ENCODE results near the gene JAKMIP1.

JAKMIP1 gene

GRCh38 chr4:6038711-6039110, 161.6 kb downstream of the JAKMIP1 start:
- TF ChIP-seq CTCF (IDR thresholded peaks at IDR 0.05; ENCODE audit: low read depth, low read length, missing control alignments), result no peak
- no peak overlapping the region for H3K4me3 ChIP-seq (ENCODE audit: low read depth, low read length)
- DNase-seq (ENCODE audit: low read depth), result no peak

- no peak for DNase-seq (ENCODE audit: low read depth)
- TF ChIP-seq CTCF (IDR thresholded peaks at IDR 0.05; ENCODE audit: low read depth, low read length, missing control alignments), result no peak
- no peak overlapping the region for H3K4me3 ChIP-seq (ENCODE audit: low read depth, low read length)
These were observed 164.6 kb downstream of the JAKMIP1 start for GRCh38 chr4:6035786-6036185.

DNA sequence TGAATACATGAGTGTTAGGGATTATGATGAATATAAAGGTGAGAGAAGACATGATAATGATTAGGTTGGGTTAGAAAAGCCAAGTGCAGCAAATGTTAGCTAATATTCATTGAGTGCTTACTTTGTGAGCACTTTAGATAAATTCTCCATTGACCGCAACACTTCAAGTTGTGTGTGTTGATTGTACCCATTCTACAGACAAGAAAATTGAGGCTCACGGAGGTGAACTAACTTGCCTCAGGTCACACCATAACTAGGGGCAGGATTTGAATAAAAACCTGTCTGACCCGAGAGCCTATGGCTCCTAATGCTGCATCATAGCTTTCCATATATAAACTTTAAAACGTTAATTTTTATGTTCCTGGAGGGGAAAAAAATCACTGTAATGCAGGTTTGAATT, 167.0 kb downstream of the JAKMIP1 start:
- no peak for TF ChIP-seq CTCF (IDR thresholded peaks at IDR 0.05; ENCODE audit: low read depth, low read length, missing control alignments)
- no peak overlapping the region for H3K4me3 ChIP-seq (ENCODE audit: low read depth, low read length)
- no peak for DNase-seq (ENCODE audit: low read depth)

DNA sequence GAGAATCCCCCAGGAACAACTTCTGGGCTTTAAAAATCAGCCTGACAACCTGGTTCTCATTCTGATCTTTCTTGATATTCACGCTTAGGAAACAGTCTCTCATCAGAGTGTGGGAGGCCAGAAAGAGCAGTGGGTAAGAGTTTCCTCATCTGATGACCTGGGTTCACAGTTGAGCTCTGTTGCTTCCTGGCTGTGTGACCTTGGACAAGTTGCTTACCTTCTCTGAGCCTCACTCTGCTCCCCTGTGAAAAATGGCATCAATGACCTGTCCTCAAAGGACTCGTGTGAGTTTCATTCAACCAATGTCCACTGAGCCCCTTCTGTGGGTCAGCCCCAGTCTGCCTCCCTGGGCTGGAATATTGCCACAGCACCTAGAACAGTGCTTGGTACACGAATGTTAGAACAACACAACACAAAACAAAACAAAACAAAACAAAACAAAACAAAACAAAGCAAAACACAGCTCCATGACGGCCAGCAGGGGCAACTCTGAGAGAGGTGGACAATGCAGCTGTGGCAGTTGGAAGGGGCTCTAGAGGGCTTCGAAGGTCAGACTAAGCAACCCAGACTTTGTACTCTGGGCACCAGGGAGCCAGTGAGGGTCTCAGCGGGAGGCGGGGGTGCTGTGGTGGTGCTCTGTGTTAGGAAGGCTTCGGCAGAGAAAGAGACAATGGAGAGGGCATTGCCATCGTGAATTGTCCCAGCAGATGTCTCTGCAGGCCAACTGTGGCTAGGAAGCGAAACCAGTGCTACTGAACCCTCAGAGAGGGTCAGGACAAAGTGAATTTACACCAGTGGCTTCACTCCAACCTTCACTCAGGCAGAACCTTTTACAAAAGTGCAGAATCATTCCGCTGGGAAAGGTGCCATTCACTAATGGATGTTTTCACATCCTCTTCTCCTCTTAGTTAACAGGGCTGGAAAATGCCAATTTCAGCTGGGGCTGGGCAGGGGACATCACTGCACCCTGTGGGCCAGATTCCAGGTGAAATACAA, 167.8 kb downstream of the JAKMIP1 start:
- TF ChIP-seq CTCF (IDR thresholded peaks at IDR 0.05; ENCODE audit: low read depth, low read length, missing control alignments), result no peak
- DNase-seq (ENCODE audit: low read depth), result no peak
- H3K4me3 ChIP-seq (ENCODE audit: low read depth, low read length), result no peak overlapping the region

DNA sequence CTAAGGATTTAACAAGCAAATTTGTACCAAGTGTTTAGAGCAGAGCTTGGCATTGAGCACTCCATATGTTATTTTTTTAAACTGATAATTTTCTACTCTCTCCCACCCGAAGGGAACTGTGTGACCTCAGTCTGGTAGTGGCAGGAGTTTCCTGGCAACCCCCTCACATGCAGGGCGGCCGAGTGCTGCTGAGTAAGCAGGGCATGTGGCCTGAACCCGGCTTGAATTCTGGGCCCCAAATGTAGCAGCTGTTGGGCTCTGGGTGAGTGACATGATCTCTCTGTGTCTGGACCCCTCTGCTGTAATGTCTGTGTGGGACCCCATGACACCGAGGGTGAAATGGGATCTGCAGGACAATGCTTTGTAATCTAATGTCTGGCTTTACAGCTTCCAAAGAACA, 168.5 kb downstream of the JAKMIP1 start:
- H3K4me3 ChIP-seq (ENCODE audit: low read depth, low read length), result no peak overlapping the region
- TF ChIP-seq CTCF (IDR thresholded peaks at IDR 0.05; ENCODE audit: low read depth, low read length, missing control alignments), result no peak
- no peak for DNase-seq (ENCODE audit: low read depth)

- DNase-seq (ENCODE audit: low read depth), result no peak
- H3K4me3 ChIP-seq (ENCODE audit: low read depth, low read length), result no peak overlapping the region
- TF ChIP-seq CTCF (IDR thresholded peaks at IDR 0.05; ENCODE audit: low read depth, low read length, missing control alignments), result no peak
These were observed 169.7 kb downstream of the JAKMIP1 start for GRCh38 chr4:6030679-6031078.

- TF ChIP-seq CTCF (IDR thresholded peaks at IDR 0.05; ENCODE audit: low read depth, low read length, missing control alignments), result no peak
- DNase-seq (ENCODE audit: low read depth), result no peak
- no peak overlapping the region for H3K4me3 ChIP-seq (ENCODE audit: low read depth, low read length)
These were observed 171.1 kb downstream of the JAKMIP1 start for GRCh38 chr4:6029254-6029653.
